ENCODE data around the gene APC2. TPM values are rescaled to one million over a fixed set of nuclear protein-coding genes. Genes with fewer than 3 reads are reported as not detected.
"Not testable (repeated sequence)": the region's sequence is repeated elsewhere in the genome, so short reads cannot be mapped to it uniquely, and the experiment has no call there.

Gene APC2
- total RNA-seq, 1 experiment from 2014 or later, result 0.53 TPM

DNA sequence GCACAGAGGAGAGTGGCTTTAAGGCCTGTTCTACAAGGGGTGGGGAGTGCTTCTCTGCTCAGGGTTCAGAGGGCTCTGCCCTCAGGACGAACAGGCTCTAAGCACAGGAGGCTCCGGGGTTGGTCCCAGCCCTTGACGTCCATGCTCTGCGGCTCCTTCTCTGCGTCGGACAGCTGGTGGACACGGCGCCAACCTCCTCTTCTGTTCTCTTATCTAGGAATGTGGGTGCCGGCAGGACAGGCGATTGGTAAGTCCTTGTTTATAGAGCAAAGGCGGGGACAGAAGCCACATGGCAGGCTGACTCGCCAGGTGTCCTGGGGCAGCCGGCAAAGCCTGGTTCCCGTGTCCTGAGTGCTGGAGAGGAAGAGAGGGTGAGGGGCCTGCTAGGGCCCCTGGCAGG, 20.2 kb upstream of the APC2 start:
- no peak for DNase-seq (ENCODE audit: low read depth)

- DNase-seq (ENCODE audit: low read depth), result no peak
These were observed 19.7 kb upstream of the APC2 start for GRCh38 chr19:1430246-1430645.

- no peak for DNase-seq (ENCODE audit: low read depth)
These were observed 18.0 kb upstream of the APC2 start for GRCh38 chr19:1431759-1432506.

DNA sequence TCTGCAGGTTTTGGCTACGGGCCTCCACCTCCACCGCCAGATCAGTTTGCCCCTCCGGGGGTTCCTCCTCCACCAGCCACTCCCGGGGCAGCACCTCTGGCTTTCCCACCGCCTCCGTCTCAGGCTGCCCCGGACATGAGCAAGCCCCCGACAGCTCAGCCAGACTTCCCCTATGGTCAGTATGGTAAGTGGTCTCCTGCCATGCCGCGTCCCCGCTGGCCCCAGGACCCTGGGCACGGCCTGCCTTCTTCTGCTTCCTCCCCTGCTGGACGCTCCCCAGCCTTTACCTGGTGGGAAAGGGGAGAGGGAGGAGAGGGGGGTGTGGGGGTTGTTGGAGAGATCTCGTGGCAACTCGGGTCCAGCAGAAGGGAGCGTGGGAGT, 17.4 kb upstream of the APC2 start:
- DNase-seq (ENCODE audit: low read depth), result no peak

DNA sequence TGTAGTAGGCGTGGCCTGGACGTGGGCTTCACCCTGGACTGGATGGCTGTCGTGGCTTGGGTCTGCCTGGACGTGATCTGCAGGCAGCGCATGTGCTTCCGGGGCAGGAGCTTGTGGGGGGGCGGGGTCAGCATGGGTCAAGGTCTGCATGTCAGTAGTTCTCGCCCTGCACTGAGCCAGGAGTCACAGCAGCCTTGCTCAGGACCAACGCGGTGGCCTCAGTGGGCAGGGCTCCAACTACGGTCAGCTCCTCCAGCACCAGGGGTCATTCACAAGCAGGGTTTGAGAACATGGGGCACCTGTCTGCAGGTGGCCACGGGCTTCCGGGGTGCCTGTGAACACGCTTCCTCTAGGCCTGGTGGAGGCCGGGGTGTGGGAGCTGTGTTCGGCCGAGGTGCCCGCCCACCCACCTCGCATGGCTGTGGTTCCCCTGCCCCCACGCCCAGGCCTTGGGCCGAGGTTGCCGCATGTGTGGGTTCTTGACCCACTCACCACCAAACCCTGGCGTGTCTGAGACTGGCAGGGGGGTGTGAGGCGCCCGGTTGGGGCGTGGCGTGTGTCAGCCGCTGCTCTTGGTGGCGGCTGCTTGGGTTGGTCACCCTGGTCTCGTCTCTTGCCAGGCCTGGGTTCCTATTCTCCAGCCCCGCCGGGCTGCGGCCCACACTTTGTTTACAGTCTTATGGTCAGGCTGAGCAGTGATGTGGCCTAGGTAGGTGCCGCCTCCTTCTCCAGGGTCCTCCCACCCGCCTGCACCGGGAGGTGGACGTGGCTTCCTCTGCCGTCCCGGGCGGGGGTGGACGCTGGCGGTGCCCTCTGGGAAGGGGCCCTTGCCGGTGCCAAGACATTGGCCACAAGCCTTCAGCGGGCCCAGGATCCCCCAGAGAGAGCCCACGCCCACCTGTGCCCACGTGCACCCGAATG, 16.5 kb upstream of the APC2 start:
- no peak for DNase-seq (ENCODE audit: low read depth)

- DNase-seq (ENCODE audit: low read depth), result no peak
These were observed 15.9 kb upstream of the APC2 start for GRCh38 chr19:1434040-1434366.

DNA sequence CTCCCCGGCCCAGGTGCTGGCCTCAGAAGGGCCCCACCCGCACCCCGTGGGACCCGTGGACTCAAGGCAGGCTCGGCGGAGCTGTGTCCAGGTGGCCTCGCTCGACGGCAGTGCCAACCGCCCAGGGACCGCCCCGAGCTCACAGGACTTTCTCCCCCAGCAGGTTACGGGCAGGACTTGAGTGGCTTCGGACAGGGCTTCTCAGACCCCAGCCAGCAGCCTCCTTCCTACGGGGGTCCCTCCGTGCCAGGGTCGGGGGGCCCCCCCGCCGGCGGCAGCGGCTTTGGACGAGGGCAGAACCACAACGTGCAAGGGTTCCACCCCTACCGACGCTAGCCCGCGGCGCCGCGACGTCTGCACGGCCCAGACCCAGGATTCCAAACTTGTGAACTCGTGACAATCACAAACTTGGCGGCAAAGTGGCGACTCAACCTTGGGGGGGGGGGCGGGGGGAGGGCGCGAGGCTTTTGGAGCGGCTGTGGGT, 15.3 kb upstream of the APC2 start:
- DNase-seq (ENCODE audit: low read depth), result no peak

- DNase-seq (ENCODE audit: low read depth), result no peak
These were observed 14.4 kb upstream of the APC2 start for GRCh38 chr19:1435378-1435989.

GRCh38 chr19:1437609-1438008, 12.3 kb upstream of the APC2 start:
- DNase-seq (ENCODE audit: low read depth), result no peak

GRCh38 chr19:1438035-1438932, 11.6 kb upstream of the APC2 start, which contains the start of gene RPS15:
RPS15 (plus strand) TSS chr19:1438396; CDS start chr19:1438426, 30 bp downstream.
- peak; percentile 89 for DNase-seq (ENCODE audit: low read depth)

DNA sequence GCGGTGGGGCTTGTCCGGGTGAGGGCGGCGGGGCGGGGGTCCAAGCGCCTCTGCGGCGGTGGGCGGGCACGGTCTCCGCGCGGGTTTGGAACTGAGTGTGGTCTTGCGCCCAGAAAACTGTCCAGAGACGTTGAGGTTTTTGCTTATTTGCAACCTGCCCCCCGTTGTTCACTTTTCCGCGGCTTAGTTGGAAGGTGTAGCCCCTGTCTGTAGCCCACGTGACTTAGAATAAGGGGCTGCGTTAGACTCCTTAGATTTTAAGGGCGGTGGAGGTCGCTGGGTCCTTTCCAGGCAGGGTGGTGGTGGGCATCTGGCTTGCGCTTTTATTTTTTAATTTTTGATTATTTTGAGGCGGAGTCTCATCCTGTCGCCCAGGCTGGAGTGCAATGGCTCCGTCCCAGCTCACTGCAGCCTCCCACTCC, 11.0 kb upstream of the APC2 start:
- no peak for DNase-seq (ENCODE audit: low read depth)

GRCh38 chr19:1439525-1440417, 10.2 kb upstream of the APC2 start:
- not testable (repeated sequence) for DNase-seq (ENCODE audit: low read depth)

DNA sequence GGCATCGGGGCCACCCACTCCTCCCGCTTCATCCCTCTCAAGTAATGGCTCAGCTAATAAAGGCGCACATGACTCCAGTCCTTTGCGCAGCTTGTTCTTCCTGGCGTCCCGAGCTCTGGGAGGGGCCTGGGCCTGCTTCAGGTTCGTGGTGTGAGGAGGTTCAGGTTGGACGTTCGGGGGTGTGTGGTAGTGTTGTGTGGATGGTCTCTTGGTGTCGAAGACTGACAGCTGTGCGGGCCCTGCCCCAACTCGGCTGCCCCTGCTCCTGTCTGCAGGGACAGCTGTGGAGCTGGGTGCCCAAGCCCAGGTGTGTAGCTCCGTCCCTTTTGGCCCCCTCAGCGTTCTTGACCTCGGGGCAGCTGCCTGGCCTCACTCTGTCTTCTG, 9.5 kb upstream of the APC2 start:
- DNase-seq (ENCODE audit: low read depth), result no peak

GRCh38 chr19:1441022-1441426, 8.9 kb upstream of the APC2 start:
- no peak for DNase-seq (ENCODE audit: low read depth)

GRCh38 chr19:1441677-1442438, 8.1 kb upstream of the APC2 start:
- DNase-seq (ENCODE audit: low read depth), result no peak

DNA sequence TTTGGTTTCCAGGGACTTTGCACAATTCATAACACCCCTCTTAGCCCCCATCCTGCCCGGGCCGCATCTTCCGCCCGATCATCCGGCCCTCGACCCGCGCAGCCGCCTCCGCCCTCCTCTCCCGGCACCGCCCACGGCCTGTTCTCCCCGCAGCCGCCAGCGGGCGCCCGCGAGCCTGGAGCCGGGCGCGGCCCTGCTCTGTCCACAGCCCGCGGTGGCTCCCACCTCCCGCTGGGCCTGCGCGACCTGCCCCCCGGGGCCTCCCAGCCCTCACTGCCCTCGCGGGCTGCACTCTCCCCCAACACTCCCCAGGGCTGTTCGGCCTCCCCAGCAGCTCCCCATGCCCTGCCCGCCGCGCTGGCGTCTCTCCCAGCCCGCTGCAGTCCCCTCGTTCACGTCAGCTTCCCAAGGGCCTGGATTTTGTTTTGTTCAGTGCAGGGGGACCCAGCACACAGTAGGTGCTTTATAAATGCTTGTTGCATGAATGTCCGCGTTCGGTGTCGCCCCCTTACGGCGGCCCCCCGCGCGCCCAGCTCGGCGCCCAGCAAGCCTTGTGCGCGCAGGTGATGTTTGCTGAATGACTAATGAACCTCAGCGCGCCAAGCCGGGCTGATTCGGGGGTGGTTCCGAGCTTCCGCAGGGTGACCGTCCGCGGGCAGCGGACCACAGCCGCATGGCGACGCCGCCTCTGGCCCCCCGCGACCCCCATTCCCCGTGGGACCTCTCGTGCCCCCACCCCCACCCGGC, 4.6 kb upstream of the APC2 start:
- DNase-seq (ENCODE audit: low read depth), result peak; percentile 73

- no peak for DNase-seq (ENCODE audit: low read depth)
These were observed 3.8 kb upstream of the APC2 start for GRCh38 chr19:1445932-1446712.

Measured in HT1080 (cell line).